NCI-H187 treated with DMSO at 0.1 percent for 48 hours (cell line): ENCODE data around the gene TOB1.
A peak's percentile ranks its signal among the peaks of the same experiment; 100 is the strongest.
"Not testable (repeated sequence)": the region's sequence is repeated elsewhere in the genome, so short reads cannot be mapped to it uniquely, and the experiment has no call there.

ENCODE experiments used
- DNase-seq: peaks from one replicate; lab custom pipeline; 2025; lab: John Stamatoyannopoulos, UW

Gene TOB1

DNA sequence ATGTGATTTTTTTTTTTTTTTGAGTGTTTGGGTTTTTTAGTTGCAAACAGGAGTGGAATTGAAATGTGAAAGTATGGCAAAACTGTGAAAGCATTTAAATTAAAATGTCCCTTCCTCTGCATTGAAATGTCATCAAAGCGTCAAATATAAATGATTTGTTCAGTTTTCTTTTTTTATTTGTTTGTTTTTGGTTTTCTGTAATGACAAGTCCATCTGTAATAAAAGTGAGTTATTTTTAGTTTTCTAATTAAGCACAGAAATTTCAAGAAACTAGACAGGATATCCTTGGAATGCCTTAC lies 1.9 kb upstream of the TOB1 start:
- no peak for DNase-seq

- peak; percentile 85 for DNase-seq
Measured at GRCh38 chr17:50867363-50868139, 1.4 kb upstream of the TOB1 start.

GRCh38 chr17:50866950-50867362 lies 802 bp upstream of the TOB1 start:
- DNase-seq, result no peak

GRCh38 chr17:50865868-50866260 lies 290 bp downstream of the TOB1 start:
- no peak for DNase-seq

DNA sequence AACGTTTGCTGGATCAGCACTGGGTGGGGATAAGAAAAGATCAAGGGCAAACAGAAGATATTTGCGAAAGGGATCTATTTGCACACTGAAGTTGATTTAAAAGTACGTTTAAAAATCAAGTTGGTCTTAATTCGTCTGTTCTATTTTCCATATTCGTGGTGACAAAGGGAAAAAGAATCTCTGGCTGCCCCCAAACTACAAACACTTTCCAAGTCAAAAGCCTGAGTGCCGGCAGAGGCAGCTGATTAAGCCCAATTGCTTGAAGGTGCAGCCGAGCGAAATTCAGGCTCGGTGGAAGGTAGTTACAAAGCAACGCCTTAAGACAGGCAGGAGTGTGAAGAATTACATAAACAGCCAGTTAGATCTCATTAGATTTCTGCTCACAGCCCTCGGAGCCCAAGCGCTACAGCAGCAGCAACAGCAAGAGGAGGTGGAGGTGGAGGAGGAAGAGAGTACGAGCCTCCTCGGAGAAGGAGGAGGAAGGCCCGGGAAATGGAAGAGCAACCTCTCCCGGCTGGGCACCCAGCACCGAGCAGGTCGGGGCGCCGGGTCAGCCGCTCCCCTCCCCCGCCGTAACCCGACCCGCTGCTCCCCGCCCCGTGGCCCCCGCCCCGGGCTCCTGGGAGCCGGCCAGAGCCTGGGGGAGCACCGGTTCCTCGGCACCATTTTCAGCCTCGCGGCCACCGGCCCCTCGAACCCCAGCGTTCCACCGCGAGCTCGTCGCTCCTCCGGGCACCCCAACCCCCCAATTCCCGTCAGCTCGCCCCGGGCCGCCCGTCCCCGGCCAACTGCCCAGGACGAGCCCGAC lies 890 bp downstream of the TOB1 start:
- DNase-seq, result no peak

DNA sequence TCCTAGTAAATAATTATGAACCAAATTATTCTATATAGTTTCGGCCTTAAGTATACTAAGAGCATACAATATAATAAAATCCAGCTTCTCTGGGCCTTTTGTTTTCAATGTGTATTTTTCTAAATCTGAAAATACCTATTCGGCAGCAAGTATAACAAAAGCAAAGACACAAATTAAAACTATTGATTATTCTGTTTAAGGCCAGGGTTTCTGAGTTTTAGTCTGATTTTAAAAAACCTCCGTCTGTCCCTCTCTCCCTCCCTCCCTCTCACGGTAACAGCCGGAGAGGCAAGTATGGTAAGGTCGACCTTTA lies 1.5 kb downstream of the TOB1 start:
- no peak for DNase-seq

- DNase-seq, result no peak
Measured at GRCh38 chr17:50863931-50864330, 2.2 kb downstream of the TOB1 start.

- no peak for DNase-seq
Measured at GRCh38 chr17:50863221-50863843, 2.8 kb downstream of the TOB1 start.

- no peak for DNase-seq
Measured at GRCh38 chr17:50861822-50862528, 4.2 kb downstream of the TOB1 start.

GRCh38 chr17:50861334-50861676 lies 4.8 kb downstream of the TOB1 start:
- DNase-seq, result no peak

GRCh38 chr17:50859727-50860126 lies 6.4 kb downstream of the TOB1 start:
- DNase-seq, result not testable (repeated sequence)

- no peak for DNase-seq
Measured at GRCh38 chr17:50858486-50859225, 7.5 kb downstream of the TOB1 start.

DNA sequence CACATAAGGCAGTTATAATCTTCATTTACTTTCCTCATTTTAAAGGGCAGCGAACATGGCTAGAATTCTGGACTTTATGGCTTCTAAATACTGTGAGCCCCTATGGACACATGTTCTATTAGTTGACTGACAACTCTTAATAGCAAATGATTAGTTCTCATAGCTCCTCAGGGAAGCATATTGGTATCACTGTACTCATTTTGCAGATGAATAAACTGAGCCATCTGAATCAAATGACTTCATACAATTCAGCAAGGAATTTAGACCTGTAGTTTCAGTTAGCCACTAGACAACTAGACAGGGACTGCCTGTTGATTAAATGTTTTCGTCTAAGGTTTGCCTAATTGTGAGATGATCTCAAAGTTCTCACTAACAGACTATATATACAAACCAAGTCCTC lies 9.7 kb downstream of the TOB1 start:
- DNase-seq, result no peak

DNA sequence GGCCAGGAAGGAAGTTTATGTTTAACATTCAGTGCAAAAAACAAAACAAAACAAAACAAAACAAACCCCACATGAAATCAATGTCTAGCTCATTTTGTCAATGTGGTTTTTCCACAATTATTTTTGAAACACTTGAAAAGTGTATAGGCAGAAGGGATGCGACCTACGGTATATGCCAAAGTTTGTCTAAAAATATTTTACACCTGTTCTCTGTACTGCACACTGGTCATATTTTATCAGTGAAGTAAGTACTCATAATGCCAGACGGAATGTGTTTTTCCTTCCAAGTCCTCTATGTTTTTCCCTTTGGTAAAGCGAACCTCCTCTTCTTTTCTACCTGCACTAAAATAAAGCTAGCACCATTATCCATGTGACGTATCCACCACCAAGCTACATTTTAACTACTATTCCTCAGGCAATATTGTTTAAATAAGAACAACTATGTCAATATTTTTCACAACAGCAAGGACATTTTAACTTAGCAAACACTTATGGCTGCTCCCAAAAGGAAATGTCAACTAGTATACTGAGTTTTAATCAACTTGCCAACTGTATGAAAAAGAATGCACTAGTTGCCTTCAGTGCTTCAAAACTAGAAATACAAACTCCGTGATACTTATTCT lies 10.3 kb downstream of the TOB1 start:
- DNase-seq, result no peak

- DNase-seq, result no peak
Measured at GRCh38 chr17:50853781-50854180, 12.4 kb downstream of the TOB1 start.

DNA sequence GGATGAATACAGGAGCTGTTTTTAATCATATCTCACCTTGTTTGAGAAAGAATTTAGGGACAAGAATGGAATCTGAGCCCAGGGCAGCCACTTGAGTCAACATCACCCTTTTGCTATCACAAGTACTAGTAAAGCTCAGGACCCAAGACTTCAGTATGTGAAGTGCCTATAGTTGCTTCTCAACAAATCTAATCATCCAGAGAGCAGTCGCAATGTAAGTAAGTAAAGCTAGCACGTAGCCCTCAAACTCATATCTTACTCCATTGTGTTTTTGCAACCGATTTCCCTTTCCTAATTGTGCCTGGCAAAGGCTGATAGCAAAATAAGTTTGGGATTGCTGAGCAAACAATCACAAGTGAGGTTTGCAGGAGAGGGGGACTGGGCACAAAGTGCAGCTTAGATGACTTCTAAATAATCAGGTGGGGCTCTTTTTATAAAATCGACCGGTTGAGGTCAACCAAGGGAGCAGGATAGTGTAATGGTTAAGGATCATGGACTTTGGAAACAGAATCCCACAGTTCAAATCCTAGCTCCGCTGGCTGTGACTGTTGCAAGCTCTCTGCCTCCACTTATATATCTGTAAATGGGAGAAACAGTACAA lies 13.0 kb downstream of the TOB1 start:
- DNase-seq, result no peak

GRCh38 chr17:50850640-50851039 lies 15.5 kb downstream of the TOB1 start:
- no peak for DNase-seq

GRCh38 chr17:50848711-50849110 lies 17.4 kb downstream of the TOB1 start:
- DNase-seq, result no peak

- no peak for DNase-seq
Measured at GRCh38 chr17:50848039-50848438, 18.1 kb downstream of the TOB1 start.

DNA sequence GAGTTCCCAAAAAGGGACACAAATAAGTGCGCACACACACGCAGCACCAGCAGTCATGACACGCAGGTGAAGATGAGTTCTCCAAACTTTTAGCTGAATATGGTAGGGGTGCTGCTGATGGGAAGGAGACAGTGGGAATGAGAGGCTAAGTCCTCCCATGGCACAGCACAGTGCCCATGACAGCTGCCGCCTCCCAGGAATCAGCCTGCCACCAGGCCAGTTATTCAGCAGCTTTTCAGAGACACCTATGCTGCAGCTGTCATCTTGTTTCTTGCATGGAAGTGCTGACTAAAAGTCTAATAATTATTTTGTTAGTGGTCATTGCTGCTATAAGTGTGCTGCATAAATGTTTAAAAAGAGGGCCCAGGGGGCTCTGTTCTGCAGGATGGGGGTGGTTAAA lies 18.6 kb downstream of the TOB1 start:
- DNase-seq, result no peak
